HUDEP-2 (cell line): ENCODE measurements around the gene PADI1.

ENCODE experiments used
- DNase-seq, 76 experiments: peaks; one replicate each; lab custom pipeline; 2025; ENCODE audit not compliant: unreplicated experiment in 76 of 76; lab: John Stamatoyannopoulos, UW

PADI1 gene

GRCh38 chr1:17181781-17182464, 23.0 kb upstream of the PADI1 start:
- DNase-seq: no peak

DNA sequence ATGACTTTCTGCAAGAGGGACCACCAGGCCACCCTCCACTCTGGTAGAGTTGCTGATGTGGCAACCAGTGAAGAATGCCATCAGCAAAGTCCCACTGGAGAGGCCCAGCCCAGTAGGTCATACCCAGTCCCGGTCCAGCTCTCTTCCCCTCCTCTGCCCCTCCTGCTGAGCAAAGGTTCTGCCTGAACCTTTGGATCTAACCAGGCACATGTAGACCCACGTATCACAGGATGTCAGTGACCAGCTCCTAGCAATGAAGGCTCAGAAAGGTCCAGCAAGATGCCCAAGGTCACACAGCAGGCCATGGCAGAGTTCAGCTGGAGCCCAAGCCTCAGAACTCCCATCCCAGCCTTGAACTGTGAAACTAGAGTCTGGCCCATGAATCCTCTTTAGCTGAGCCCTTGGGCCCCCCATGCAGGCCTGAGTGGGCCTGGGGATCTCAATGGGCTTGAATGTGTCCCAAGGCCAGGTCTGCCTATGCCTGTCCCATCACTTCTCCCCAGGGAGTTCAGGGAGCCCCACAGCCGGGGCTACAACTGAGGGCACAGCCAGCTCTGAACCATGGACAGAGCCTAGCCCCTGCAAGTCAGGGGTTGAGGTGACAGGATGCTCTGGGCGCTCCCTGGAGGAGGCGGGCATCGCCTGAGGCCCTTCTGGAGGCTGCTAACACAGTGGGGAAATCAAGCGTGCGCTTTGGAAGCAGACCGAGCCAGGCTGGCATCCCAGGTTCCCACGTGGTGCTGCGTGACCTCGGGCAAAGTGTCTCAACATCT, 21.4 kb upstream of the PADI1 start:
- DNase-seq: no peak

GRCh38 chr1:17184161-17184665, 20.7 kb upstream of the PADI1 start:
- no peak for DNase-seq

- DNase-seq: no peak
Observed at GRCh38 chr1:17184822-17185484, 20.0 kb upstream of the PADI1 start.

DNA sequence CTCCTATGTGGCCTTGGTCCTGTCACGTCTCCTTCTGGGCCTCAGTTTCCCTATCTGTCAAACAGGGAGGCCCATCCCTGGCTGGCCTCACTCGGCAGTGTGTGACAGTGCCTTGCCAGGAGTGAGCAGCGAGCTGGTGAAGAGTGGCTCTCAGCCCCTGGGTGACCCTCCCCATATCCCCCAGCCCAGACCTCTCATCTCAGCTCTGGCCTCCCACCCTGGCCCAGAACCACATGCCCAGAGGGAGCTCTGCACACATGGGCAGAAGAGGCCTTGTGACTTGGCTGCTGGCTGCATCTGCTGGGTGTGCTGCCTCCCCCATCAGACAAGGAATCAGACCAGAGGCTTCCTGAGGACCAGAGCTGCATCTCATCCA, 19.5 kb upstream of the PADI1 start:
- DNase-seq: no peak

- no peak for DNase-seq
Observed at GRCh38 chr1:17186216-17186909, 18.6 kb upstream of the PADI1 start.

DNA sequence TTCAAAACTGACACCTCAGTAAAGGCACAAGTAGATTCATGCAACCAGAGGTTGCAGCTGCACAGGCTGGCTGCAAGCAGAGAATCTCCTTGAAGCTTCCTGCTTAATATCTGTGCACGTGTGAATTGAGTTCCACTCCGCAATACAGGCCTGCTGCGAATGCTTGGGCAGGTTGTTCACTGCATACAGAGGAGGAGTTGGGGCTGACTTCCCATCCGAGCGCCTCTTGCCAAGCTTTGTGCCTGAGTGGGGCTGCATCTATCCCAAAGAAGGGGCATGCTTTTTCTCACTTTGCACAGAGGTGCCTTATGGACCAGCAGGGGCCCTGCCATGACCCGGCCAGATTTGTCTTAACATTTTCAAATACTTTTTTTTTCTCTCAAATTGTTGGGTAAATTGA, 17.9 kb upstream of the PADI1 start:
- DNase-seq: no peak

DNA sequence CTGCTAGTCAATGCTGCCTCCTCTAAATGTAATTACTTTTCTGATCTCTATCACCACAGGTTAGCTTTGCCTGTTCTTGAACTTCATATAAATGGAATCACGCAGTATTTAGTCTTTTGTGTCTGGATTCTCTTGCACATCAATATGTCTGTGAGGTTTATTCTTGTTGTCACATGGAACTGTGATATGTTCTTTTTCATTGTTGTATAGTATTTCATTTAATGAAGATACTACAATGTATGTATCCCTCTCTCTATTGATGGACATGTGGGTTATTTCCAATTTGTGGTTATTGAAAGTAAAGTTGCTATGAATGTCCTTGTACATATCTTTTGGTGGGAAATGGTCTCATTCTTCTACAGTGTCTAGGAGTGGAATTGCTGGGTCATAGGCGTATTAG, 16.7 kb upstream of the PADI1 start:
- DNase-seq: no peak

DNA sequence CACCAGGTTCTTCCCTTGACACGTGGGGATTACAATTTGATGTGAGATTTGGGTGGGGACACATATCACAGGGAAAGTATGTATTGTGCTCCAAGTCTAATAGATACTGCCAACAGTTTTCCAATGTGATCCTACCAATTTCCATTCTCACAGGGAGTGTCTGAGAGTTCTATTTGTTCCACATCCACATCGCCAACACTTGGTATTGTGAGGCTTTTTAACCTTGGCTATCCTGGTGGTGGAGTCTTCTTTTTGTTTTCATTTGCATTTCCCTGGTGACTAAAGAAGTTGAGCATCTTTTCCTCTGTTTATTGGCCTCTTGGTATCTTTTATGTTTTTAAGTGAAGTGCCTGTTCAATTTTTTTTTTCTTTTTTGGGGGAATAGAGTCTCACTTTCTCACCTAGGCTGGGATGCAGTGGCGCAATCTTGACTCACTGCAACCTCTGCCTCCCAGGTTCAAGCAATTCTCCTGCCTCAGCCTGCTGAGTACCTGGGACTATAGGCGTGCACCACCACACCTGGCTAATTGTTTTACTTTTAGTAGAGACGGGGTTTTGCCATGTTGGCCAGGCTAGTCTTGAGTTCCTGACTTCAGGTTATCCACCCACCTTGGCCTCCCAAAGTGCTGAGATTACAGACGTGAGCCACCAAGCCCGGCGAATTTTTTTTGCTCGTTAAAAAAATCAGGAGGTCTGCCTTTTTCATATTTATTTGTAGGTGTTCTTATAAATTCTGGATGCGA, 15.9 kb upstream of the PADI1 start:
- no peak for DNase-seq

DNA sequence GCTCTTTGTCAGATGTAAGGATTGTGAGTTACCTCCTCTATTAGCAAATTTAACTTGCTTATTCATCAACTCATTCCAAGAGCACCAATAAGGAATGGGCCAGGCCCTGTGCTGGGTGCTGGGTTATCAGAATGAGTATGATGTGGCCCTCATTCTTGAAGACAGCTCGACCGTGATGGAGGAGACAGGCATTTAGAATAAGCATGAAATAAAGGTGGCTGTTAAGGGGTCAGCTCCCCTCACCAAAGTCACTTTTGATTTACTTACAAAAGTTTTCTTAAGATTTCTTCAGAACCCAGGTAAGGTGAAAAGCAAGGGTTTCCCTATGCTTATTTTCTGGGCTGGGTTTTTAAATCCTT, 15.3 kb upstream of the PADI1 start:
- DNase-seq: no peak

- DNase-seq: no peak
Observed at GRCh38 chr1:17190010-17190995, 14.6 kb upstream of the PADI1 start.

DNA sequence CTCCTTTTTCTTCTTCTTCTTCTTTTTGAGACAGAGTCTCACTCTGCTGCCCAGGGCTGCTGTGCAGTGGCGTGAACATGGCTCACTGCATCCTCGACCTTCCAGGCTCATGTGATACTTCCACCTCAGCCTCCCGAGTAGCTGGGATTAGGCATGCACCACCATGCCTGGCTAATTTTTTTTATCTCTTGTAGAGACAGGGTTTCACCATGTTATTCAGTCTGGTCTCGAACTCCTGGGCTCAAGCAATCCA, 13.0 kb upstream of the PADI1 start:
- DNase-seq: no peak

DNA sequence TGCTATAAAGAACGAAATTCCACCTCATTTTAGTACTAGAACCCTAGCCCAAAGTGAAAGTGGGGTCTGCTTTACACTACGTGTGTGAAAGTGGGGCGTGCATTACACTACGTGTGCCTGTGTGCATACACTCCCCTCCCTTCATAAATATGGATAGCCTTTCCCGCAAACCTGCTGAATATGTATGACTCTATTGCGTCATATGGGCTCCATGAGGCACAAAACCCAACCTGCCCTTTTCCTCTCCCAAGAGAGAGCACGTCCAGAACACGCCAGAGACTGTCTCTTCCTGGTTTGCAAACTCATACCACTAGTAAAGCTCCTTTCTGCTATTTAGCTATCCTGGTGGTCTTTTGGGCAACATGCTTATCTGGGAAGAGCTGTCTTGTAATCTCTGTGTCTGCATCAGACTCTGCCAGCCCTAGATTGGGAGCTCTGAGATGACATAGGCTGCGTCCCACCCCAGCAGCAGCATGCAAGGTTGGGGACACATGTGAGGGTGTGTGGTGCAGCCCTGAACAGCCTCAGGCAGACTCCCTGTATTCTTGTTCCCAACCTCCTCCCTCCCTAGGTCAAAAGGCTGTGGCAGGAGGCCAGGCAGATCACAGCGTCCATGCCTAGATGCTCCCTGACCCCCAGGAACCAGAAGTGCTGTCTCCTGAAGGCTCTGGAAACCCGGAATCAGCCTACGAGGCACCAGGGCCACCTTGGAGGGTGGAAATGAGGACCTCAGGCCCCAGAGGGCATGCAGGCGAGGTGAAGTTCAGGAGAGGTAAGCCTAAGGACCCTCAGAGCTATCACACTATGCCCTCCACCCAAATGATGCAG, 12.3 kb upstream of the PADI1 start:
- DNase-seq: no peak

DNA sequence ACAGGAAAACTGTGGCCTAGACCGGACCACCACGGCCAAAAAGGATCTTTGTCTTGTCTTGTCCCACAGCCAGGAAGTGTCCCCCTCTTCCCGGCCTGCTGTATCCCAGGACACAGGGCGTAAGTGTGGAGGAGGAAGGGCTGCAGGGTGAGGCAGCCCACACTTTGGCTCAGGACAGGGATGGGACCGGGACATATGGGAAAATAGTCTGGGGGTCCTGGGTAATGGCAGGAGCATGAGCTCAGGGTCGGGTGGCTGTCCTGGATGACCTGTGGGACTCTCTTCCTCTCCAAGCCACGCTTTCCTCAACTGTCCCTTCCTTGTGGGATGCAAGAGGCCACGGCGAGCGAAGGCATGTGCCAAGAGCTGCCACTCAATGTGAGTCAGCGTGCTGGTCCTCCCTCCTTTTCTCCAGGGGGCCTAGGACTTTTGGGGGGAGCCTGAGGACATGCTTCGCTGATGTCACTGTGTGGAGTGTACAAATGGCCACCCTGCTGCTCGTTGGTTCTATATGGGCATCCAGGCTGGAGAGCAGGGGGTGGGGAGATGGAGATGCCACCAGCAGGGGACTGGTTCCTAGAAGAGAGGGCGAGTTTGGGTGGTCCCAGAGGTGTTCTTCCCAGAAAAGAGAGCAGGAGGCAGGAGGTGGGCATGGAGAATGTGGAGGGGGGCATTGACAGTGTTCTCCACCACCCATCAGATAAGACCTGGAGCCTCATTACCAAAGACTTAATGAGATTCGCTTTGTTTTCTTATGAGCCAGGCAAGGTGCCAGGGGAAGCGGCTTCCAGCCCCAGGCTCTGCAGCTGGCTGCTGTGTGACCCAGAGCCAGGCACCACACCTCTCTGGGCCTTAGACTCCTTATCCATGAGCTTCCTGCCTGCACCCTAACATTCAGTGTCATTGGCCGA, 11.5 kb upstream of the PADI1 start:
- no peak for DNase-seq

DNA sequence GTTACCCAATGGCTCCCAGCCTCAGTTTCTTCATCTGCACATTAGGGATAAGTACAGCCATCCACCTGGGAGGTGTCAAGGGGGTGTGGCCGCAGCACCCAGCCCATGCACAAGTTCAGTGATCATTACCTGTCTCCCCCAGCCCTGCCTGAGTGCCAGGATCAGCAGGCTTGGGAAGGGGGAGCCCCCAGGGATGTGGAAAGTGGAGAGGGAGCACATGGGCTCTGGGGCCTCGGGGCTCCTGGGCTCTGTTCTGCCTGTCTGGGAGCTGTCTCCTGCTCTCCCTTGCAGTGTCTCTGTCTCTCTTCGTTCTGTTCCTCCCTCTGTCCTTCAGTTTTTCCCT, 10.8 kb upstream of the PADI1 start:
- DNase-seq: no peak

DNA sequence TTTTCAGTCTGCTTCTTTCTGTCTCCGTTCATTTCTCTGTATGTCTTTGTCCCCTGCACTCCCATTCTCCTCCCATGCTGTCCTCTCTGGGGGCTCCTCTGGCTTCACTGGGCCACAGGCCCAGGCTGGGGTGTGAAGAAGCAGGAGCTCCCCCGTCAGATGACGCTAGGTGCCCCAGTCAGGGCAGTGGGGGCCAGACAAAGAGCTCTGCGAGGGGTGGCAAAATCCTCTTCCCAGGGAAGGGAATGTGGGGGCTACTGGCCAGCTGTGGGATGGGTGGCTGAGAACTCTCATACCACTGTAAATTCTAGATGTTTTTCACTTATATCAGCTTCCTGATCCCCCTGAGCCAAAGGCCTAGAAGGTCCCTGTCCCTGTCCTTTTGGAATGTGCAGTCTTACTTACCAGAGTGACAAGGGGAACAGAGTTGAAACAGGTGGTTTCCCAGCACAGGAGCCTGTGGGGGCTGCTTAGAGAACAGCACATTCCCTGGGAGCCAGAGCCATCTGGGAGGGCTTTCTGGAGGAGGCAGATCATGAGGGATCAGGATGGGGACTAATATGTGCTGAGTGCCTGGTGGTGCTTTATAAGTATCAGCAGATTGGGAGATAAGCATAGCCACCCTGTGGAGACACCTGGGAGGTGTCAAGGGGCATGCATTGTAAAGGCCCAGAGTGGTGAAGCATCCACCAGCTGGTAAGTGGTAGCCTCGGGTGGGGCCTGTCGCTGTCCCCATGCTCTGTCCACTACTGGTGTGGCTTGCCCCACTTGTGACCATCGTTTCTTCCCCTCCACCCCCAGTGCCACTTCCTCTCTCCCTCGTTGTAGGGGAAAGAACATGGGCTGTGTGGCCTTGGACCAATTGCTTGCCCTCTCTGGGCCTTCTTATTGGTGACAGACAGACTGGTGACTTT, 10.1 kb upstream of the PADI1 start:
- no peak for DNase-seq

DNA sequence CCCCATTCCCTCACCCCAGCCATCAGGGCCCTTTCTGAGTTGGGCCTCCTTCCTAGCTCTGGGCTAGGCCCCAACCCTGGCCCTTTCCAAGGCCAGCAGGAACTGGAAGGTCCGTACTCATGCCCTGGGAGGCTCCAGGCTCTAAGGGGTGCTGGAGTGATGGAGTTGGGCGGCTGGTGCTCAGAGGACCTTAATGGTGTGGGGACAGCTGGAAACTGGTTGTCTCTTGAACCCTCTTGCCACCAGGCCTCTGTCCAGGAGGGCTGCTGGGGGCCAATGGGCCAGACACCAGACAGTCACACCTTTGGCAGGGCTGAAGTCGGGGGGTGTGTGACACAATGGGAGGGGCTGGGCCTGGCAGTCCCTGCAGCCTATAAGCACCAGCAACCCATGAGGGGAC, 9.2 kb upstream of the PADI1 start:
- no peak for DNase-seq
